H9 (cell line): ENCODE measurements around the gene CSNK1G1. TPM values are rescaled to one million over a fixed set of nuclear protein-coding genes. Genes with fewer than 3 reads are reported as not detected.

Experiments
- DNase-seq: peaks from one replicate; pipeline ENCODE4 v3.0.0-alpha.2; 2017
- H2AFZ ChIP-seq: one replicate; pipeline ENCODE4 v1.6.1; 2013; ENCODE audit warnings: mild to moderate bottlenecking, low read length, control low read depth, moderate library complexity
- H2AK5ac ChIP-seq: 2 replicates; pipeline ENCODE4 v1.6.1; 2013; ENCODE audit warnings: low read length, control low read depth, mixed read lengths; ENCODE audit not compliant: insufficient read length
- H2BK120ac ChIP-seq: one replicate; pipeline ENCODE4 v1.6.1; 2013; ENCODE audit warnings: low read depth, mild to moderate bottlenecking, low read length, control low read depth, inconsistent platforms; ENCODE audit not compliant: poor library complexity, severe bottlenecking
- H2BK12ac ChIP-seq: 2 replicates; pipeline ENCODE4 v1.6.1; 2013; ENCODE audit warnings: low read length, control low read depth, mixed read lengths, low read depth; ENCODE audit not compliant: insufficient read length
- H2BK15ac ChIP-seq: 2 replicates; pipeline ENCODE4 v1.6.1; 2013; ENCODE audit warnings: low read depth, low read length, control low read depth
- H2BK20ac ChIP-seq: one replicate; pipeline ENCODE4 v1.6.1; 2013; ENCODE audit warnings: low read depth, mild to moderate bottlenecking, low read length, control low read depth, inconsistent platforms; ENCODE audit not compliant: poor library complexity, severe bottlenecking
- H2BK5ac ChIP-seq: 2 replicates; pipeline ENCODE4 v1.6.1; 2013; ENCODE audit warnings: low read length, control low read depth, mixed read lengths; ENCODE audit not compliant: insufficient read length
- H3K14ac ChIP-seq: 2 replicates; pipeline ENCODE4 v1.6.1; 2013; ENCODE audit warnings: low read length, control low read depth; ENCODE audit not compliant: insufficient read depth
- H3K18ac ChIP-seq: 2 replicates; pipeline ENCODE4 v1.6.1; 2013; ENCODE audit warnings: low read depth, mild to moderate bottlenecking, mixed read lengths, low read length, control low read depth; ENCODE audit not compliant: insufficient read length
- H3K23ac ChIP-seq: 2 replicates; pipeline ENCODE4 v1.6.1; 2013; ENCODE audit warnings: low read length, control low read depth, mixed read lengths, low read depth; ENCODE audit not compliant: insufficient read length
- H3K23me2 ChIP-seq: 2 replicates; pipeline ENCODE4 v1.6.1; 2013; ENCODE audit warnings: low read depth, mild to moderate bottlenecking, mixed read lengths, low read length, control low read depth; ENCODE audit not compliant: insufficient read length, poor library complexity, severe bottlenecking
- H3K27ac ChIP-seq: 2 replicates; pipeline ENCODE4 v1.5.1; 2013; ENCODE audit warnings: low read length, control low read depth, mixed read lengths, low read depth; ENCODE audit not compliant: insufficient read length
- H3K27me3 ChIP-seq: 2 replicates; pipeline ENCODE4 v1.6.1; 2013; ENCODE audit warnings: low read length, control low read depth, inconsistent platforms; ENCODE audit not compliant: insufficient read depth
- H3K4ac ChIP-seq: 2 replicates; pipeline ENCODE4 v1.6.1; 2013; ENCODE audit warnings: low read depth, mild to moderate bottlenecking, control low read depth, inconsistent platforms, low read length, moderate library complexity
- H3K4me1 ChIP-seq: 2 replicates; pipeline ENCODE4 v1.6.1; 2013; ENCODE audit warnings: low read length, control low read depth, inconsistent platforms; ENCODE audit not compliant: insufficient read depth
- H3K4me2 ChIP-seq: 2 replicates; pipeline ENCODE4 v1.6.1; 2013; ENCODE audit warnings: low read length, control low read depth, mixed read lengths; ENCODE audit not compliant: insufficient read length, insufficient read depth
- H3K56ac ChIP-seq: 2 replicates; pipeline ENCODE4 v1.6.1; 2013; ENCODE audit warnings: low read depth, mild to moderate bottlenecking, mixed read lengths, low read length, control low read depth; ENCODE audit not compliant: insufficient read length
- H3K79me1 ChIP-seq: 2 replicates; pipeline ENCODE4 v1.6.1; 2013; ENCODE audit warnings: low read depth, mild to moderate bottlenecking, moderate library complexity, low read length, control low read depth, inconsistent platforms; ENCODE audit not compliant: insufficient read depth, poor library complexity, severe bottlenecking
- H3K79me2 ChIP-seq: 2 replicates; pipeline ENCODE4 v1.6.1; 2013; ENCODE audit warnings: low read length, control low read depth, inconsistent platforms; ENCODE audit not compliant: insufficient read depth
- H3K9ac ChIP-seq: 2 replicates; pipeline ENCODE4 v1.6.1; 2013; ENCODE audit warnings: low read length, control low read depth, mixed read lengths; ENCODE audit not compliant: insufficient read length; ENCODE audit errors: extremely low read depth
- H3K9me3 ChIP-seq: one replicate; pipeline ENCODE4 v1.6.1; 2013; ENCODE audit warnings: low read depth, low read length, inconsistent platforms; ENCODE audit not compliant: control insufficient read depth
- H3T11ph ChIP-seq: one replicate; pipeline ENCODE4 v1.6.1; 2013; ENCODE audit warnings: mild to moderate bottlenecking, low read length, control low read depth, inconsistent platforms
- H4K20me1 ChIP-seq: one replicate; pipeline ENCODE4 v1.6.1; 2013; ENCODE audit not compliant: control insufficient read depth, insufficient read length, insufficient read depth
- H4K5ac ChIP-seq: 2 replicates; pipeline ENCODE4 v1.6.1; 2013; ENCODE audit warnings: low read depth, mild to moderate bottlenecking, mixed read lengths, low read length, control low read depth; ENCODE audit not compliant: insufficient read length
- H4K8ac ChIP-seq: replicated peaks from 2 replicates; pipeline ENCODE4 v1.6.1; 2013; ENCODE audit warnings: low read length, control low read depth, mixed read lengths, low read depth; ENCODE audit not compliant: insufficient read length
- H4K91ac ChIP-seq: 2 replicates; pipeline ENCODE4 v1.6.1; 2013; ENCODE audit warnings: low read depth, mild to moderate bottlenecking, moderate library complexity, mixed read lengths, low read length, control low read depth; ENCODE audit not compliant: insufficient read length
- H3K27ac Mint-ChIP-seq, 3 experiments: 2 replicates in 2 of 3; 3 replicates in 1 of 3; pipeline ENCODE4 v1.8.0; 2020 to 2021; ENCODE audit warnings: mixed read lengths in 3 of 3, mild to moderate bottlenecking in 1 of 3, moderate library complexity in 1 of 3
- H3K27me3 Mint-ChIP-seq: 2 replicates; pipeline ENCODE4 v1.8.0; 2021; ENCODE audit warnings: low read depth, mild to moderate bottlenecking, moderate library complexity, mixed read lengths
- H3K36me3 Mint-ChIP-seq, 3 experiments: 2 replicates in 2 of 3; 3 replicates in 1 of 3; pipeline ENCODE4 v1.8.0; 2020 to 2021; ENCODE audit warnings: low read depth in 3 of 3, mixed read lengths in 3 of 3; ENCODE audit not compliant: insufficient read depth in 1 of 3
- H3K4me1 Mint-ChIP-seq, 2 experiments: 2 replicates each; pipeline ENCODE4 v1.8.0; 2020; ENCODE audit warnings: mixed read lengths in 2 of 2
- H3K4me3 Mint-ChIP-seq, 2 experiments: 2 replicates in 1 of 2; 3 replicates in 1 of 2; pipeline ENCODE4 v1.8.0; 2020 to 2021; ENCODE audit warnings: mild to moderate bottlenecking in 2 of 2, mixed read lengths in 2 of 2, moderate library complexity in 1 of 2
- H3K9me3 Mint-ChIP-seq, 2 experiments: 2 replicates in 1 of 2; 3 replicates in 1 of 2; pipeline ENCODE4 v1.8.0; 2020; ENCODE audit warnings: mild to moderate bottlenecking in 2 of 2, mixed read lengths in 2 of 2, moderate library complexity in 1 of 2
- total RNA-seq: library from RNA; stranded (reverse); gene quantifications from 2 replicates; pipeline ENCODE4 v1.2.1, GENCODE V29; 2021
- TF ChIP-seq, protein P1 (sequence below): fragments of 200-600 bp; sonication (generic); conservative IDR thresholded peaks from 3 replicates; pipeline ENCODE4 v1.8.0; 2021; ENCODE audit warnings: antibody characterized with exemption, mild to moderate bottlenecking

CSNK1G1 gene
- total RNA-seq, 1 experiment from 2014 or later, result 17.1 TPM

DNA sequence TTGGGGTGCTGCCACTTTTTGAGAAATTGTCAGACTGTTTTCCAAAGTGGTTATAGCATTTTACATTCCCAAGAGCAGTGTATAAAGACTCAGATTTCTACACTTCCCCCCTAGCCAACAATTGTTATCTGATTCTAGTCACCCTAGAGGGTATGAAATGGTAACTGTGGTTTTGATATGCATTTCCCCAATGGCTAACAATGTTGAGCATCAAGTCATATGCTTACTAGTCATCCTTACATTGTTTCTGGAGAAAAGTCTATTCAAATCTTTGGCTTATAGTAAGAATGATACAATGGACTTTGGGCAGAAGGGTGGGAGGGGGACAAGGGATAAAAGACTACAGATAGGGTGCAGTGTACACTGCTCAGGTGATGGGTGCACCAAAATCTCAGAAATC lies 73.3 kb downstream of the CSNK1G1 start:
- DNase-seq, result no peak
- H2BK20ac ChIP-seq, result no peak overlapping the region
- H3K56ac ChIP-seq, result no peak overlapping the region
- no peak overlapping the region for H2BK5ac ChIP-seq
- H3K27ac ChIP-seq, result no peak overlapping the region
- no peak overlapping the region for H2AK5ac ChIP-seq
- no peak overlapping the region for H2BK15ac ChIP-seq
- peaks cover 0 to 3% (median 0%) of the 10 kb centered on the region in 3 experiments; a peak in 3 of 7 replicates for H3K36me3 Mint-ChIP-seq
- no peak overlapping the region for H3K9ac ChIP-seq
- no peaks in the 10 kb centered on the region for H3K9me3 ChIP-seq
- H3K4me1 ChIP-seq, result no peaks in the 10 kb centered on the region
- H4K20me1 ChIP-seq, result no peaks in the 10 kb centered on the region
- H3T11ph ChIP-seq, result no peak overlapping the region
- H3K27me3 ChIP-seq, result no peaks in the 10 kb centered on the region
- H3K23me2 ChIP-seq, result no peaks in the 10 kb centered on the region
- peaks cover 2% of the 10 kb centered on the region for H3K79me1 ChIP-seq
- H3K27ac Mint-ChIP-seq, result no peak overlapping the region
- no peak overlapping the region for H4K8ac ChIP-seq
- no peak overlapping the region for H3K18ac ChIP-seq
- H2BK12ac ChIP-seq, result no peak overlapping the region
- H3K4me3 Mint-ChIP-seq, result no peak overlapping the region
- H3K4me2 ChIP-seq, result no peak overlapping the region
- H2AFZ ChIP-seq, result no peak overlapping the region
- H4K91ac ChIP-seq, result no peak overlapping the region
- no peak overlapping the region for H3K4ac ChIP-seq
- H3K79me2 ChIP-seq, result no peaks in the 10 kb centered on the region
- no peak overlapping the region for H4K5ac ChIP-seq
- no peak overlapping the region for H2BK120ac ChIP-seq
- peaks cover 5 to 10% of the 10 kb centered on the region in 2 experiments for H3K4me1 Mint-ChIP-seq
- H3K27me3 Mint-ChIP-seq, result no peaks in the 10 kb centered on the region
- H3K9me3 Mint-ChIP-seq, result no peaks in the 10 kb centered on the region
- no peak overlapping the region for H3K23ac ChIP-seq
- TF ChIP-seq, protein P1, sequence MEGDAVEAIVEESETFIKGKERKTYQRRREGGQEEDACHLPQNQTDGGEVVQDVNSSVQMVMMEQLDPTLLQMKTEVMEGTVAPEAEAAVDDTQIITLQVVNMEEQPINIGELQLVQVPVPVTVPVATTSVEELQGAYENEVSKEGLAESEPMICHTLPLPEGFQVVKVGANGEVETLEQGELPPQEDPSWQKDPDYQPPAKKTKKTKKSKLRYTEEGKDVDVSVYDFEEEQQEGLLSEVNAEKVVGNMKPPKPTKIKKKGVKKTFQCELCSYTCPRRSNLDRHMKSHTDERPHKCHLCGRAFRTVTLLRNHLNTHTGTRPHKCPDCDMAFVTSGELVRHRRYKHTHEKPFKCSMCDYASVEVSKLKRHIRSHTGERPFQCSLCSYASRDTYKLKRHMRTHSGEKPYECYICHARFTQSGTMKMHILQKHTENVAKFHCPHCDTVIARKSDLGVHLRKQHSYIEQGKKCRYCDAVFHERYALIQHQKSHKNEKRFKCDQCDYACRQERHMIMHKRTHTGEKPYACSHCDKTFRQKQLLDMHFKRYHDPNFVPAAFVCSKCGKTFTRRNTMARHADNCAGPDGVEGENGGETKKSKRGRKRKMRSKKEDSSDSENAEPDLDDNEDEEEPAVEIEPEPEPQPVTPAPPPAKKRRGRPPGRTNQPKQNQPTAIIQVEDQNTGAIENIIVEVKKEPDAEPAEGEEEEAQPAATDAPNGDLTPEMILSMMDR, result no peak
- H3K14ac ChIP-seq, result no peak overlapping the region
